Measurements from ENCODE around the gene HEATR5A.
"Not testable (repeated sequence)": the region's sequence is repeated elsewhere in the genome, so short reads cannot be mapped to it uniquely, and the experiment has no call there.

Gene HEATR5A

GRCh38 chr14:31255286-31255685 lies 165.1 kb downstream of the HEATR5A start:
- no peak for DNase-seq (ENCODE audit: low read depth)
- H3K4me3 ChIP-seq (ENCODE audit: low read depth, low read length), result no peak overlapping the region
- TF ChIP-seq, protein P1, sequence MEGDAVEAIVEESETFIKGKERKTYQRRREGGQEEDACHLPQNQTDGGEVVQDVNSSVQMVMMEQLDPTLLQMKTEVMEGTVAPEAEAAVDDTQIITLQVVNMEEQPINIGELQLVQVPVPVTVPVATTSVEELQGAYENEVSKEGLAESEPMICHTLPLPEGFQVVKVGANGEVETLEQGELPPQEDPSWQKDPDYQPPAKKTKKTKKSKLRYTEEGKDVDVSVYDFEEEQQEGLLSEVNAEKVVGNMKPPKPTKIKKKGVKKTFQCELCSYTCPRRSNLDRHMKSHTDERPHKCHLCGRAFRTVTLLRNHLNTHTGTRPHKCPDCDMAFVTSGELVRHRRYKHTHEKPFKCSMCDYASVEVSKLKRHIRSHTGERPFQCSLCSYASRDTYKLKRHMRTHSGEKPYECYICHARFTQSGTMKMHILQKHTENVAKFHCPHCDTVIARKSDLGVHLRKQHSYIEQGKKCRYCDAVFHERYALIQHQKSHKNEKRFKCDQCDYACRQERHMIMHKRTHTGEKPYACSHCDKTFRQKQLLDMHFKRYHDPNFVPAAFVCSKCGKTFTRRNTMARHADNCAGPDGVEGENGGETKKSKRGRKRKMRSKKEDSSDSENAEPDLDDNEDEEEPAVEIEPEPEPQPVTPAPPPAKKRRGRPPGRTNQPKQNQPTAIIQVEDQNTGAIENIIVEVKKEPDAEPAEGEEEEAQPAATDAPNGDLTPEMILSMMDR (IDR thresholded peaks at IDR 0.05; ENCODE audit: low read depth, low read length, missing control alignments), result no peak
- in situ Hi-C loops (cut with HindIII; ENCODE audit: low sequenced_read_pairs), result no loop called here

- in situ Hi-C loops (cut with HindIII; ENCODE audit: low sequenced_read_pairs), result no loop called here
- H3K4me3 ChIP-seq (ENCODE audit: low read depth, low read length), result no peak overlapping the region
- DNase-seq (ENCODE audit: low read depth), result no peak
- TF ChIP-seq, protein P1 (IDR thresholded peaks at IDR 0.05; ENCODE audit: low read depth, low read length, missing control alignments), result no peak
Observed at GRCh38 chr14:31253746-31254471, 166.4 kb downstream of the HEATR5A start.

DNA sequence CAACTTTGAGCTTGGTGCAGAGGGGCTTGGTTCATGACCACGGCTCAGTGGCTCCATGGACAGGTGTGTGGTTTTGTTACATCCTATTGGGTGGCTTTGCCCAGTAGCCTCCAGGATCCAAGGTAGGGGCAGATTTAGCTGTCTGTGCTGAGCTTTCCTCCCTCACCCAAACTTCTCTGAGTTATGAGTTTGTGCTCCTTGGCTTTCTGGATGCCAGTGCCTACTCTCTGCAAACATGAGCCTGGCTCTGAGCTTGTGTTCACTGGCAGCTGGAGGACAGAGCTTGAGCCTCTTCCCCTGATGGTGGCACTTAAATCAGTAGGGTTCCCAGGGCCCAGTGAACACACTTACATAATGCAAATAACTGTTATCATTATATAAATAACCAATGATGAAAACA lies 167.5 kb downstream of the HEATR5A start:
- TF ChIP-seq, protein P1 (IDR thresholded peaks at IDR 0.05; ENCODE audit: low read depth, low read length, missing control alignments), result no peak
- in situ Hi-C loops (cut with HindIII; ENCODE audit: low sequenced_read_pairs), result no loop called here
- no peak for DNase-seq (ENCODE audit: low read depth)
- H3K4me3 ChIP-seq (ENCODE audit: low read depth, low read length), result no peak overlapping the region

DNA sequence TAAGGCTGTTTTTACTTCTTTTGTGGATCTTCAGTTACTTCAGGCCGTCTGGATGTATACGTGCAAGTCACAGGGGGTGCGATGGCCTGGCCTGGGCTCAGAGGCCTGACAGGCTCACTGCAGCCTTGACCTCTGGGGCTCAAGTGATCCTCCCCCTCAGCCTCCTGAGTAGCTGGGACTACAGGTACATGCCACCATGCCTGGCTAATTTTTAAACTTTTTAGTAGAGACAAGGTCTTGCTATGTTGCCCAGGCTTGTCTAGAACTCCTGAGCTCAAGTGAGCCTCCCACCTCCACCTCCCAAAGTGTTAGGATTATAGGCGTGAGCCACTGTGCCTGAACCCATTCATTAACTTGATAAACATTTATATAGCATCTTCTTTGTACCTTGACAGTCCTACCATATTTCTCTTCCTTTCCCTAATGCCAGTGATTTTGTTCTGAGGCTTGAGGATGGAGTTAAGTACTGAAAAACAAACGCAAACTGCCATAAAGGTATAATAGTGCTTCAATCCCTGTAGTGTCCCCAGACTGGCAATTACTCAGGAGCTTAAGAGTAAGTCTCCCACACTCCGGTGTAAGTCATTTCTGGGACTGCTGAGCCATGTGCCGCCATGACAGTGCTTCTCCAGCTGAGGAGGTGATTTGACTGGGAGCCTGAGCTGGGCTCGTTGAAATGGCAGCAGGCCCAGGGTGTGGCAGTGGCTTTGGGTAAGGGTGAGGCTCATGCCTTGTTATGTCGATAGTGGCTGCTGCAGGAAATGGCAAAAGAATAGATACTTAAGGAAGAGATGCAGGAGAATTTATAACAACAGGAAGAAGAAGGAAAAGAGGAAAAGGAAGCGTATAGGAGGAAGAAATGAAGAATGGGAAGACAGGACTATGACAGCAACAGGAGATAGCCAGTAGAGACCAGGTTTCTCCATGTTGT lies 169.1 kb downstream of the HEATR5A start:
- H3K4me3 ChIP-seq (ENCODE audit: low read depth, low read length), result no peak overlapping the region
- DNase-seq (ENCODE audit: low read depth), result no peak
- in situ Hi-C loops (cut with HindIII; ENCODE audit: low sequenced_read_pairs), result no loop called here
- TF ChIP-seq, protein P1 (IDR thresholded peaks at IDR 0.05; ENCODE audit: low read depth, low read length, missing control alignments), result no peak

GRCh38 chr14:31244626-31245025 lies 175.7 kb downstream of the HEATR5A start:
- no peak overlapping the region for H3K4me3 ChIP-seq (ENCODE audit: low read depth, low read length)
- in situ Hi-C loops (cut with HindIII; ENCODE audit: low sequenced_read_pairs), result no loop called here
- TF ChIP-seq, protein P1 (IDR thresholded peaks at IDR 0.05; ENCODE audit: low read depth, low read length, missing control alignments), result no peak
- no peak for DNase-seq (ENCODE audit: low read depth)

DNA sequence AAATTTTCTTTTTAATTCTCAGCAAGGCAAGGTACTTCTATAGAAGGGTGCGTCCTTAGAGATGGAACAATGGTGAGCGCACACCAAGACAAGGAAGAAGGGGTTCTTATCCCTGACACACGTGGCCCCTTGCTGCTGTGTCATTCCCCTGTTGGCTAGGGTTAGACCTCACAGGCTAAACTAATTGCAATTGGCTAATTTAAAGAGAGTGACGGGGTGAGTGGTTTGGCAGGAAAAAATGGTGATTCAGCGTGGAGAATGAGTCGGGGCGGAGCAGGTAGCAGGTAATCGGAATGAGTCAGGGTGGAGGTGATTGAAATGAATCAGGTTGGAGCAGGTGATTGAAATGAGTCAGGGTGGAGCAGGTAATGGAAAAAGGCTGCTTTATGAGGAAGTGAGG lies 176.5 kb downstream of the HEATR5A start:
- in situ Hi-C loops (cut with HindIII; ENCODE audit: low sequenced_read_pairs), result no loop called here
- no peak overlapping the region for H3K4me3 ChIP-seq (ENCODE audit: low read depth, low read length)
- DNase-seq (ENCODE audit: low read depth), result no peak
- TF ChIP-seq, protein P1 (IDR thresholded peaks at IDR 0.05; ENCODE audit: low read depth, low read length, missing control alignments), result no peak

- DNase-seq (ENCODE audit: low read depth); in situ Hi-C loops (cut with HindIII; ENCODE audit: low sequenced_read_pairs); H3K4me3 ChIP-seq (ENCODE audit: low read depth, low read length): not testable (repeated sequence)
Observed at GRCh38 chr14:31242161-31242940, 178.0 kb downstream of the HEATR5A start.

Data from astrocyte of the cerebellum (primary cell).